K562 (cell line): ENCODE results near the gene CC2D2B. TPM values are rescaled to one million over a fixed set of nuclear protein-coding genes. Genes with fewer than 3 reads are reported as not detected.

Experiments
- ATAC-seq: fragments of 200-7000 bp; cut with Tn5 transposase; 3 replicates; pipeline ENCODE4 v1.9.1; 2020; ENCODE audit warnings: moderate library complexity
- BruUV-seq: library from RNA; stranded (reverse); fragments of 400-500 nt; replicated peaks from 2 replicates; lab custom pipeline; 2021; lab: Mats Ljungman, UMichigan
- CTCF ChIA-PET: fragments of 300-600 bp; formaldehyde crosslinking; extraction: SDS; loops from one replicate; lab custom pipeline; 2021; ENCODE audit warnings: low intra/inter-chr PET ratio; lab: Yijun Ruan, JAX
- POLR2A ChIA-PET: fragments of 300-600, 350-650 bp; sonication (Branson Sonifier 250); formaldehyde crosslinking; extraction: SDS; loops from one replicate; lab custom pipeline; 2021; ENCODE audit warnings: antibody characterized with exemption, inconsistent platforms; lab: Yijun Ruan, JAX
- DNase-seq, 4 experiments: peaks; one replicate each; pipeline versions ENCODE4 v3.0.0 to v3.0.0-alpha.2; 2011 to 2018; ENCODE audit warnings: low spot score in 3 of 4, mixed read lengths in 3 of 4; ENCODE audit errors: extremely low read depth in 1 of 4
- FAIRE-seq: peaks from 2 replicates; lab custom pipeline; 2011; peaks lifted over from hg19 to GRCh38; lab: Jason Lieb, UNC
- H2AFZ ChIP-seq: 2 replicates; pipeline ENCODE4 v1.6.0; 2011; ENCODE audit warnings: low read depth, low read length, control low read depth, inconsistent platforms
- H3K27ac ChIP-seq: fragments of 200-600 bp; 3 replicates; pipeline ENCODE4 v1.8.0; 2011; ENCODE audit warnings: low read depth, mild to moderate bottlenecking, control low read depth, inconsistent platforms, low read length, moderate library complexity, mixed read lengths; ENCODE audit errors: extremely low read depth
- H3K27me3 ChIP-seq, 2 experiments: fragments of 300-600 bp in 1 of 2; 2 replicates in 1 of 2; 3 replicates in 1 of 2; pipeline versions ENCODE4 v1.6.0 to v1.8.0; 2011; ENCODE audit warnings: inconsistent platforms in 2 of 2, low read length in 2 of 2, mild to moderate bottlenecking in 1 of 2, mixed read lengths in 1 of 2, moderate library complexity in 1 of 2; ENCODE audit not compliant: control insufficient read depth in 2 of 2, insufficient read depth in 2 of 2
- H3K36me3 ChIP-seq: fragments of 300-600 bp; 3 replicates; pipeline ENCODE4 v1.8.0; 2011; ENCODE audit warnings: mild to moderate bottlenecking, low read length, inconsistent platforms; ENCODE audit not compliant: control insufficient read depth, insufficient read depth
- H3K4me1 ChIP-seq, 2 experiments: fragments of 200-600 bp in 1 of 2; replicated peaks in 1 of 2; 2 replicates in 1 of 2; 3 replicates in 1 of 2; pipeline versions ENCODE4 v1.5.1 to v1.8.0; 2011; ENCODE audit warnings: inconsistent platforms in 2 of 2, low read length in 2 of 2, mild to moderate bottlenecking in 1 of 2, mixed read lengths in 1 of 2, moderate library complexity in 1 of 2; ENCODE audit not compliant: control insufficient read depth in 2 of 2, insufficient read depth in 2 of 2
- H3K4me2 ChIP-seq: 2 replicates; pipeline ENCODE4 v1.6.1; 2011; ENCODE audit warnings: low read length, control low read depth, inconsistent platforms, mixed read lengths; ENCODE audit not compliant: insufficient read depth
- H3K4me3 ChIP-seq: fragments of 200-600 bp; sonication (generic), shearing (Covaris generic); 2 replicates; pipeline ENCODE4 v1.5.1; 2016; ENCODE audit warnings: control low read depth, inconsistent platforms
- H3K79me2 ChIP-seq: fragments of 200-600 bp; 3 replicates; pipeline ENCODE4 v1.8.0; 2011; ENCODE audit warnings: low read length, inconsistent platforms; ENCODE audit not compliant: control insufficient read depth, insufficient read depth
- H3K9ac ChIP-seq, 2 experiments: 2 replicates each; pipeline versions ENCODE4 v1.6.0 to v1.6.1; 2011; ENCODE audit warnings: low read depth in 2 of 2, low read length in 2 of 2, control low read depth in 1 of 2, inconsistent platforms in 1 of 2, mild to moderate bottlenecking in 1 of 2, mixed read lengths in 1 of 2; ENCODE audit not compliant: insufficient read depth in 1 of 2
- H3K9me1 ChIP-seq: one replicate; pipeline ENCODE4 v1.6.0; 2011; ENCODE audit warnings: inconsistent platforms, mild to moderate bottlenecking, low read length, moderate library complexity; ENCODE audit not compliant: control insufficient read depth, insufficient read depth
- H3K9me3 ChIP-seq: replicated peaks from 2 replicates; pipeline ENCODE4 v1.5.1; 2011; ENCODE audit warnings: low read depth, low read length, inconsistent platforms; ENCODE audit not compliant: control insufficient read depth, insufficient read depth
- H4K20me1 ChIP-seq: replicated peaks from 2 replicates; pipeline ENCODE4 v1.6.1; 2011; ENCODE audit warnings: low read length, inconsistent platforms, mixed read lengths; ENCODE audit not compliant: control insufficient read depth, insufficient read depth
- CHD1 ChIP-seq: fragments of 200-600 bp; sonication (generic); IDR thresholded peaks from one replicate; pipeline ENCODE4 v1.6.1; 2012; ENCODE audit warnings: mild to moderate bottlenecking, moderate library complexity, low read length, inconsistent platforms
- EP400 ChIP-seq: fragments of 450-650 bp; IDR thresholded peaks from 2 replicates; pipeline ENCODE4 v1.6.1; 2017; ENCODE audit warnings: antibody characterized with exemption, mild to moderate bottlenecking, moderate library complexity
- FOXP1 ChIP-seq: sonication (generic); formaldehyde crosslinking; IDR thresholded peaks from 2 replicates; pipeline ENCODE4 v1.8.0; 2022; ENCODE audit warnings: mild to moderate bottlenecking, missing genetic modification reagents
- HOXB6 ChIP-seq: fragments of 250-450 bp; sonication (Bioruptor Pico); IDR thresholded peaks from 2 replicates; pipeline ENCODE4 v1.5.1; 2022; ENCODE audit warnings: mild to moderate bottlenecking, borderline replicate concordance
- PKNOX1 ChIP-seq: fragments of 450-650 bp; IDR thresholded peaks from 2 replicates; pipeline ENCODE4 v1.6.1; 2016
- POLR2H ChIP-seq: IDR thresholded peaks from 2 replicates; pipeline ENCODE4 v1.6.1; 2016; ENCODE audit warnings: missing genetic modification characterization, low read depth, mild to moderate bottlenecking, control low read depth, missing compliant biosample characterization, moderate library complexity
- SAFB2 ChIP-seq: fragments of 200-400 bp; formaldehyde crosslinking; IDR thresholded peaks from 2 replicates; pipeline ENCODE4 v1.6.1; 2018; ENCODE audit warnings: borderline replicate concordance, low read length, low read depth, moderate library complexity; ENCODE audit not compliant: severe bottlenecking
- SIN3A ChIP-seq, 2 experiments: fragments of 150-350 bp in 1 of 2; IDR thresholded peaks; 2 replicates each; pipeline ENCODE4 v1.6.1; 2011 to 2016; ENCODE audit warnings: borderline replicate concordance in 2 of 2, low read depth in 2 of 2, low read length in 2 of 2, mild to moderate bottlenecking in 2 of 2, moderate library complexity in 2 of 2; ENCODE audit not compliant: control insufficient read depth in 1 of 2
- TAF7 ChIP-seq: fragments of 450-650 bp; IDR thresholded peaks from 2 replicates; pipeline ENCODE4 v1.6.1; 2016; ENCODE audit warnings: missing genetic modification characterization, missing compliant biosample characterization
- TGIF2 ChIP-seq: sonication (generic); formaldehyde crosslinking; IDR thresholded peaks from 2 replicates; pipeline ENCODE4 v1.8.1; 2022; ENCODE audit warnings: mild to moderate bottlenecking, missing genetic modification reagents, moderate library complexity
- VEZF1 ChIP-seq: fragments of 200-800 bp; sonication (Bioruptor generic); IDR thresholded peaks from 2 replicates; pipeline ENCODE4 v1.6.1; 2017; ENCODE audit warnings: missing genetic modification characterization, missing compliant biosample characterization
- WGBS: fragments of 100-300 bp; shearing (Covaris generic); methylation state at CpG from one replicate; pipeline ENCODE4 v1.1.6; 2016; ENCODE audit warnings: low coverage, mixed read lengths; ENCODE audit not compliant: insufficient coverage; ENCODE audit errors: missing lambda C conversion rate; 5-methylcytosine and 5-hydroxymethylcytosine counted together
- in situ Hi-C: fragments of 300-500 bp; cut with MboI; formaldehyde crosslinking; loops from 4 replicates; pipeline ENCODE4 v1.15.0; 2018; ENCODE audit warnings: inconsistent platforms, mixed read lengths
- intact Hi-C: fragments of 100-400 bp; cut with micrococcal nuclease; formaldehyde crosslinking; loops from 2 replicates; pipeline ENCODE4 v1.14.2; 2022
- polyA plus RNA-seq, 8 experiments: library from polyadenylated mRNA; depleted of rRNA in 4 of 8; stranded (reverse) in 5 of 8; unstranded in 3 of 8; fragments of >200 nt; fragmentation: Nextera tagmentation in 2 of 8; fragmentation: Illumina TruSeq in 1 of 8; extraction: Ambion mirVana in 2 of 8; extraction: Trizol in 1 of 8; gene quantifications; 2 replicates each; pipeline versions ENCODE4 v1.2.1 to v1.2.3, GENCODE V29; 2011 to 2014; ENCODE audit warnings: inconsistent platforms in 1 of 8, missing spikeins in 1 of 8
- total RNA-seq, 7 experiments: library from RNA; depleted of rRNA in 6 of 7; stranded (reverse); fragments of >200 nt in 6 of 7; fragmentation: Illumina TruSeq in 2 of 7; extraction: Trizol in 2 of 7; gene quantifications; 2 replicates each; pipeline versions ENCODE4 v1.2.1 to v1.2.3, GENCODE V29; 2011 to 2021; ENCODE audit warnings: low replicate concordance in 1 of 7

Gene CC2D2B
- total and polyA plus RNA-seq, 9 of the 15 experiments (the other 6 are each of a cell fraction or from before 2014, with no cell fraction given): 0.10 to 0.34 (median 0.20) TPM; not detected in 5

- TF ChIP-seq SAFB2 (no peak), FOXP1 (CRISPR knock-in tag) (peak; percentile 89), TGIF2 (CRISPR knock-in tag) (peak; percentile 53; the same call in 1 of the 2 replicates)
Observed at GRCh38 chr10:96043033-96043892, 135.5 kb downstream of the CC2D2B start, which contains the start of gene CCNJ (continued).

- in situ Hi-C loops: no loop called here
- FAIRE-seq: peak; percentile 51
- under 1% methylated on average over 19 of the region's 58 CpGs for WGBS
- TF ChIP-seq EP400 (0 out of 2 replicates have a peak, but pooled peaks have one; percentile 15), PKNOX1 (no peak), CHD1 (peak; percentile 72), VEZF1 (CRISPR knock-in tag) (0 out of 2 replicates have a peak, but pooled peaks have one; percentile 5), TAF7 (tag) (peak; percentile 25; the same call in 1 of the 2 replicates), SIN3A (IDR thresholded peaks at IDR 0.05; ENCODE audit: borderline replicate concordance in 2 of 2, control insufficient read depth in 1 of 2, low read depth in 2 of 2, low read length in 2 of 2) (peak in 1 of 2 experiments; percentile 33; a peak in 1 of 4 replicates), HOXB6 (no peak), POLR2H (tag) (no peak)
Observed at GRCh38 chr10:96043893-96044715, 136.3 kb downstream of the CC2D2B start.

More at GRCh38 chr10:96043893-96044715, 136.3 kb downstream of the CC2D2B start:
- H3K36me3 ChIP-seq: peaks cover 27% of the 10 kb centered on the region; the same call in 2 of the 3 replicates
- ATAC-seq (peak; percentile 73), DNase-seq (peak; percentile 51 to 62 (median 58))
- H2AFZ ChIP-seq: peak overlapping the region; percentile 95
- 0 out of 2 replicates have a peak, but pooled peaks cover 4% of the 10 kb centered on the region for H4K20me1 ChIP-seq
- ChIA-PET POLR2A (interaction anchor here (0.7 to 2.9 kb wide), 5 partner anchors 10 to 86 kb away, joined by 3 to 17 read pairs (median 3); partner anchors contain the start of gene ZNF518A), CTCF (interaction anchor here (0.6 kb wide), 1 partner anchor 283 kb away, joined by 3 read pairs; no protein-coding TSS in a partner anchor)
- intact Hi-C loops: loop anchor here (10.0 kb wide), 1 partner anchor 181 kb away; no protein-coding TSS in a partner anchor
- H3K27me3 ChIP-seq: no peaks in the 10 kb centered on the region
- H3K4me2 ChIP-seq: peak overlapping the region; percentile 84
- peak overlapping the region; percentile 75 for H3K4me3 ChIP-seq
- H3K9me1 ChIP-seq: no peaks in the 10 kb centered on the region
- peaks cover 11 to 16% of the 10 kb centered on the region in 2 experiments; a peak in 4 of 5 replicates for H3K4me1 ChIP-seq
- peak overlapping the region; percentile 89 to 98 for H3K9ac ChIP-seq
- H3K9me3 ChIP-seq: no peaks in the 10 kb centered on the region
- H3K79me2 ChIP-seq: peaks cover 60% of the 10 kb centered on the region
- H3K27ac ChIP-seq: peak overlapping the region; percentile 89
- BruUV-seq: no TSS peak
